ENCODE measurements around the gene COBL.

COBL gene

GRCh38 chr7:51020944-51021343 lies 295.7 kb downstream of the COBL start:
- no peak for DNase-seq (ENCODE audit: low read depth)

- no peak for DNase-seq (ENCODE audit: low read depth)
Observed at GRCh38 chr7:51019891-51020870, 296.4 kb downstream of the COBL start.

GRCh38 chr7:51019191-51019844 lies 297.3 kb downstream of the COBL start:
- DNase-seq (ENCODE audit: low read depth): no peak

GRCh38 chr7:51017576-51018535 lies 298.8 kb downstream of the COBL start:
- DNase-seq (ENCODE audit: low read depth): no peak

- DNase-seq (ENCODE audit: low read depth): no peak
Observed at GRCh38 chr7:51016546-51016945, 300.1 kb downstream of the COBL start.

- DNase-seq (ENCODE audit: low read depth): no peak
Observed at GRCh38 chr7:51015581-51015980, 301.0 kb downstream of the COBL start.

- DNase-seq (ENCODE audit: low read depth): no peak
Observed at GRCh38 chr7:51014811-51015210, 301.8 kb downstream of the COBL start.

- no peak for DNase-seq (ENCODE audit: low read depth)
Observed at GRCh38 chr7:51013861-51014511, 302.6 kb downstream of the COBL start.

- no peak for DNase-seq (ENCODE audit: low read depth)
Observed at GRCh38 chr7:51013218-51013786, 303.3 kb downstream of the COBL start.

- DNase-seq (ENCODE audit: low read depth): no peak
Observed at GRCh38 chr7:51012569-51013217, 303.9 kb downstream of the COBL start.

- DNase-seq (ENCODE audit: low read depth): no peak
Observed at GRCh38 chr7:51011710-51012350, 304.8 kb downstream of the COBL start.

GRCh38 chr7:51010534-51010933 lies 306.1 kb downstream of the COBL start:
- no peak for DNase-seq (ENCODE audit: low read depth)

- DNase-seq (ENCODE audit: low read depth): no peak
Observed at GRCh38 chr7:51009716-51010496, 306.7 kb downstream of the COBL start.

- DNase-seq (ENCODE audit: low read depth): no peak
Observed at GRCh38 chr7:51007551-51008505, 308.8 kb downstream of the COBL start.

GRCh38 chr7:51006483-51007235 lies 309.9 kb downstream of the COBL start:
- DNase-seq (ENCODE audit: low read depth): no peak

- no peak for DNase-seq (ENCODE audit: low read depth)
Observed at GRCh38 chr7:51005074-51005473, 311.5 kb downstream of the COBL start.

- no peak for DNase-seq (ENCODE audit: low read depth)
Observed at GRCh38 chr7:51000956-51001355, 315.7 kb downstream of the COBL start.
